HL-60/S4 (cell line): ENCODE measurements around the gene GABRB2.
"Not testable (repeated sequence)": the region's sequence is repeated elsewhere in the genome, so short reads cannot be mapped to it uniquely, and the experiment has no call there.

Source experiments
- in situ Hi-C: fragments of 300-500 bp; cut with MboI; formaldehyde crosslinking; loops from 2 replicates; pipeline ENCODE4 v1.14.3; 2022; ENCODE audit warnings: low sequenced_read_pairs

GABRB2 gene

DNA sequence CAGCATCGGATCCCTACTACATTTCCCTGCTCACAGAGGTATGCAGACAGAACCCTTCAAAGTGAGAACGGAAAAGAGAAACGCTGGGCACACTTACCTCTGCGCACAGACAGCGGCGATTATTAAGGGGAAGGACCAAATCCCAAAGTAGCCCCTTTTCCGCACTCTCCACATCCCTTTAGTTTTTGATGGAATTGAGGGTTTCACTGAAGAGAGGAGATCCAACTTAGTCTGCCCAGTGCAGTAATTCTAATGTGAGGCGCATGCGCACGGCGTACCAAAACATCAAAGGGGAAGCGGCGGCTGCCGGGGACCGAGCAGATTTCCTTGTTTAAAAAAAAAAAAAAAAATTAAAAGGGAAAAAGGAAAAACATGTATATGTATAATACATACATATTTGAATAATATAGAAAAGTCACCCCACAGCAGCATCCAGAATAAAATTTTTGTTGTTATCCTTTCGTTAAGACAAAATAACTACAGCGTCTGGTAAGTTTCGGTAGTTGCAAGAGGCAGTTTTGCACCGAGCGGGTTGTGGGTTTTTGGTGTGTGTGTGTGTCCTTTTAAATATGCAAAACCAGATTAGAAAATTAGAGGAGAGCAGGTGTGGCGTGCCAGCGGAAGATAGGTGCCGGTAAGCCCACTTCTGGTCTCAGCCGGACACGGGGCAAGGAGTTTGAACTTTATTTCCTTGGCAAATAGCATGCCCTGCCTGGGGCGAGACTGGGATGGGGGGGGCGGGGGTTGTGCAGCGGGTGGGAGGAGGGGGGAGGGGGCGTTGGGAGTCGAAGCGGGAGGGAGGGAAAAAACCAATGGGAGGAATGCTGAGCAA is at the start of gene GABRB2:
Gene GABRB2, minus strand, starts transcription at position 256 of the 832 bp plus-strand sequence. Its CDS starts 82 bp downstream, at position 174.
- in situ Hi-C loops, result no loop called here

- in situ Hi-C loops, result no loop called here
Observed at GRCh38 chr5:161585798-161586197, 39.3 kb upstream of the GABRB2 start.

DNA sequence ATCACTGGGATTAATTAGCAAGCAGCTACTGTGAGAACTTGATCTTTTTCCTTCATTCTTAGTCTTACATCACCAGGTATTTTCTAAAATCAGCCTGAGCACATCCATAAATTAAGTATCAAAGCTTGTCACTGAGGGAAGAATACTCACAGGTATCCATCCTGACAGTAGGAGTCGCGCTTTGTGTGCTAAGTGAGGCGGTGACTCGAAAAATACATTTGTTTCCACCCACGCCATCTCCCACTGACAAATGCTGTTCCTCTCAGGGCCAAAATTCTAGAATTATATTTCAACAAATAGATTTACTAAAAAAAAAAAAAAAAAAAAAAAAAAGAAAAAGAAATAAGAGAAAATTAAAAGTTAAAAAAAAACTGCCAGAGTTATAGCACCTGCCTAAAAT is 34.1 kb upstream of the GABRB2 start:
- in situ Hi-C loops, result no loop called here

GRCh38 chr5:161572914-161573313 is 26.4 kb upstream of the GABRB2 start:
- in situ Hi-C loops, result no loop called here

DNA sequence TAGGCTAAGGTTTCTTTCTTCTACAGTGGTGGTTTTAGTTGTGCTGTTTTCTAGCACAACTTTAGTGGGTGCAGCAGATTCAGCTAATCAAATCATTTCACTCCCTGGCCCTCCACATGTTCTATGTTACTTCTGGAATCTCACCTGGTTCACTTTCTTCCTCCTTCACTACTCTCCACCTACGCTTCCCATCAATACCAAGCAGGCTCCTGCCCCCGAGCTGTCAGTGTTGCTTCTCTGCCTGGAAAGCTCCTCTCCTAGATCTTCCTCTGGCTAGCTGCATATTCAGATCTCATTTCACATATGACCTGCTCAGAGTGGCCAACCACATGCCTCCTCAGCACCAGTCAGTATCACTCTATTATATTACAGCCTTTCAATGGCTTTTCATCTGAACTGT is 19.6 kb upstream of the GABRB2 start:
- in situ Hi-C loops, result no loop called here

DNA sequence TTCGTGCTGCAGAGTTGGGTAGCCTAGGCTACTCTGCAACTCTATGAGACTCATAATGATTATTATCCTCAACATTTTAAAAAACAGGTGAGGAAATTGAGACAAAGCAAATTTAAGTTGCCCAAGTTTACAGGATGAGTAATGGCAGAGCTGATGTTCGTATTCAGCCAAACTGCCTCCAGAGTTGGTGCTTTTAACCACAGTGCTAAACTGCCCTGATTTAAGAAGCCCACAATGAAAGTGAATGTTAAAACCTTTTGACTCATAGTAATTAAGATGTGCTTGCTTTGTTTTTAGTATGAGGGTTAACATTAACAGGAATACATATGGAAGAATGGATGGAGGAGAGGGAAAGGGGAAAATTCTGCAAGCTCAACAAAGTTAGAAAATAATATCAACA is 15.9 kb upstream of the GABRB2 start:
- in situ Hi-C loops, result no loop called here

GRCh38 chr5:161549106-161549505 is 2.6 kb upstream of the GABRB2 start:
- in situ Hi-C loops, result no loop called here

DNA sequence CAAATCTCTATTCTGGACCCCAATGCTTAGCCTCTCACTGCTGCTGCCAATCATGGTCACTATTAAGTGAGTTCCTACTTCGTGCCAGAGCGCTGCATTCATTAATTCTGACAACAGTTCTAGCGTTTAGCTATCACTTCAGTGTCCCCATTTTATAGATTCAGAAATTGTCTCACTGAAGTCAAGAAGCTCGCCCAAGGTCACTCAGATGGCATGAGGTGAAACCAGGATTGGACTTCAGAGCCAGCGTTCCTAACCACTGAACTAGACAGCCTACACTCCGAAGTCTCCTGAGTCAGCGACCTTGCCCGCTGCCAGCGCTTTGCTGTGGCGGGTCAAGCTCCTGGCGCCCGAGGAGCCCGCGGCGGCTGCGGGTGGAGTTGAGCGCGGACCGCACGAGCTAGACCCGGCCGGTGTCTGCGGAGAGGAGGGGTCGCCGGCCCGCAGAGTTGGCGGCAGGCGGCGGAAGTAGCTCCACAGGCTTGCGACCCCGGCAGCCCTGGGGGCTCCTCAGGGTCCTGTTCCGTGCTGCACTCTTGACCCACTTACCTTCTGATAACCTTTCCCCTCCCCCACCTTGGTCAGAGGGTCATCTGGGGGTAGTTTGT is 2.1 kb upstream of the GABRB2 start:
- in situ Hi-C loops, result no loop called here

DNA sequence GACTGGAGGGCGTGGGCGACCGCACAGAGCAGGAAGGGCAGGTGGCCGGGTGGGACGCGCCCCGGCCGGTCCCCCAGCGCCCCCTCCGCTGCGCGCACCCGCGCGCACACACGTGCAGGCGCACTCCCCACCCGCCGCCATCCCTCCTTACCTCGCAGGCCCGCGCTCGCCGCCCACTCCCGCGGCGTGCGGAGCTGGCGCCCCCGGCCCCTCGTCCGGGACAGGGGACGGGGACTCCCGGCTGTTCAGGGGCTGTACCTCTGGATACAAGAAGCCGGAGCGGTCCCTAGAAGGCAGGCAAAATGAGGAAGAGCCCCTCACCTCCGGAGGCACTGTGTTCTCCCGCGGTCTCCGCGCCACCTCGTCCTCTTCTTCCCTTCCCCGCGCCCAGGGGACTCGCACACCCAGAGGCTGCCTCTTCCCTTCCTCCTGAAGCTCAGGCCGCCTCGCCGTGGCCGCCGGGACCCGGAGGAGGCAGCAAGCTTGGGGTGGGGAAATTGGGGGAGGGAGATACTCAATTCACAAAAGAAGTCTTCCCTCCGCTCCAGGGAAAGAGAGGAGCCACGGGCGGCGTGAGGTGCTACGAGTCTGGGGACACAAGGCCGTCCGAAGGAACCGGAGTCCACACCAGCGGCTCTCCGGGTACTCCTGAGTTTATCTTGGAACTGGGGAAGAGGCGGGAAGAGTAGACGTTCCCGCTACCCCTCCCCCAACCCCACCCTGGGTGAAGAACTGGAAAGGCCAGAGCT is 1.4 kb upstream of the GABRB2 start:
- in situ Hi-C loops, result no loop called here

DNA sequence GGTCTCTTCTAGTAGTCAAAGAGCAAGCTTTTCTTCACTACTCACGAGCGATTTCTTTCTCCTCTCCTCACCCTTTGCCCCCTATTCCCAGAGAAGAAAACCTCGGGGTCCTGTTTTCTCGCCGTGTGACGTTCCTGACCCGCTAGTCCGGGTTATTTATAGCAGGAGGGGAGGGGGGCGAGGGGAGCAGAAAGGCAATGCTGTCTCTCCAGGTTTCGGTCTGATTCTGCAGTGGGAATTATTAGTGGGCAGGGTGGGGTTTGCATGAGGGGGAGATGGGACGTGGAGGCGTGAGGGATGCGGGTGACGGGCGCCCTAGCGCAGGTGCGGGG is 847 bp upstream of the GABRB2 start:
- in situ Hi-C loops, result no loop called here

GRCh38 chr5:161546095-161546469 is 443 bp downstream of the GABRB2 start:
- in situ Hi-C loops, result no loop called here

DNA sequence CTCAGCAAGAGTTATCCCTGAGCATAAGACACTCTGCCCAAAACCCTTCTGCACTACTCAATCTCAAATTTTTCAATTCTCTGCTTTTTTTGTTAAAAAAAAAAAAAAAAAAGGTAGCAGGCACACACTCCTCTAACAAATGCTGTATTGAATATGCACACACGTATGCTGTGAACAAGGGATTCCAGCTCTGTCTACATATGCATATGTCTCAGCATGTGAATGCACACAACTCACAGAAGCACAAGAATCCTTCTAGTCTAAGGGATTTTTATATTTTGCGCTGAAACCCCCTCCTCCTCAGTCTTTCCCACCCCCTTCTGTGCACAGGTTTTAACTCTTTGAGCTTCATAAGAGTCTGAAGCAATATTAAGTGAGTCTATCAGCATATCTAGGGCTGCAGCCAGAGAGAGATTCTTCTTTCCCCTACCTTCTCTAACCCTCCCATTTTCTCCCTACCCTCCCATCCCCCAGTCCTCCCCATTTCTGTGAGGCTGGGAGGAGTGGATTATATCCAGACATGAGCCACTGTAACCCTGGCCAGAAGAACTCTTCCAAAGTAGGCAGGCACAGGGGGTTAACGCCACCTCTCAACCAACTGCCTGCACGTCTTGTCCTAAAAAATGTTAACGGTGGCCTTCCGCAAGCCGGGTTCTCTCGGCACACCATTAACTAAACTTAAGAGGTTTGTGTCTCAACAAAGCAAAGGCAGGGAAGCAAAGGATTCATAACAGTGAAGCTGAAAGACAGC is 1.0 kb downstream of the GABRB2 start:
- in situ Hi-C loops, result no loop called here

DNA sequence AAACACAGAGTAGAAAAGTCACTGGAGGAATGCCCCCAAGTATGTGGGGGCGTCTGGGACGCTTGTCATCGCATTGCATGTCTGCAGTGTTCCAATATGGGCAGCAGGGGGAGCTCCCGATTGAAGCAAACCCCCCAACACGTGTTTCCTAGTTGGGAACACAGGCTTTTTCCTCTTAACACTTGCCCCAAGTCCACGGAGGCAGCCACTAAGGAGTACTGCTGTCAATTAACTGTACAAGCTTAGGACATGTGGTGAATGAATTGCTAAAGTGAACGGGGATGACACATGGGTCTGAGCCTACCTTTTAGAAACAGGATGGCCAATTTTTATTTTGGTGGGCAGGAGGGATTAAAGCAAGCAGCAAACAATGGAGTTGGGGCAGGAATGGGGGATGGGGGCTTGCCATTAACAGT is 2.2 kb downstream of the GABRB2 start:
- in situ Hi-C loops, result no loop called here

DNA sequence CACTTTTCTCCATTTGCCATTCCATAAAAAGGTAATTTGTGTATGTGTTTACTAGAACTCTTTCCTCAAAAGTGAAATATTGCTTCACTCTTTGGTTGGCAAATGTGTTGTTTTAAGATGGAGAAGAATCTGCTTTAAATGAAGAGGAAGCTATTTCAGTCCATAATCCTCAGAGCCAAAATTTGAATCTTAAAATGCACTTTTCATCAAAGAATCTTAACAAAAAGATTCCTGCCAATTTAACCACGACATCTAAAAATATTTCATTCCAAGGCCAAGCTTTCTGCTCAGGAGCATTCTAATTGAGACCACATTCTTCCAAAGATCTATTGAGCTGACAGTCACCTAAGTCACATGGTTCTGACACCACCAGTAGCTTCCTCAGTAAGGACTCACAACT is 7.5 kb downstream of the GABRB2 start:
- in situ Hi-C loops, result no loop called here

GRCh38 chr5:161535762-161536161 is 10.8 kb downstream of the GABRB2 start:
- in situ Hi-C loops, result no loop called here

GRCh38 chr5:161530700-161531099 is 15.8 kb downstream of the GABRB2 start:
- in situ Hi-C loops, result no loop called here

DNA sequence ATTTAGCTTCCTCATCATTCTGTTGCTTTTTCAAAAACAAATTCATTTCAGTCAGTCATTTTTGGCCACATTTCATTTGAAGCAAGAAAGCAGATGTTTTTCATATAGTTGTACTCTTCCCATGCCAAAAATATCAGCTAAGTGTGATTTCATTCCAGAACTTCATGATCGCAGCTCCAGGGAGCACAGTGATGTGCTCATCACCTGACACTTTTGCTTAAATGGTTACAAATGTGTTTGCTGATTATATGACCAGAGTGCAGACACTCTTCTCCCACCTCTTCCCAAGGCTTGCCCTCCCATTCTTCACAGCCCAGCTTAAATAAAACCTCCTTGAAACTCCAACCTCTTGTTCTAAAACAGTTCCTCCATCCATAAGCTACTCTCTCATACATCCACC is 32.6 kb downstream of the GABRB2 start:
- in situ Hi-C loops, result no loop called here

- in situ Hi-C loops, result no loop called here
Observed at GRCh38 chr5:161507591-161507990, 38.9 kb downstream of the GABRB2 start.

- in situ Hi-C loops, result not testable (repeated sequence)
Observed at GRCh38 chr5:161505160-161505559, 41.4 kb downstream of the GABRB2 start.

DNA sequence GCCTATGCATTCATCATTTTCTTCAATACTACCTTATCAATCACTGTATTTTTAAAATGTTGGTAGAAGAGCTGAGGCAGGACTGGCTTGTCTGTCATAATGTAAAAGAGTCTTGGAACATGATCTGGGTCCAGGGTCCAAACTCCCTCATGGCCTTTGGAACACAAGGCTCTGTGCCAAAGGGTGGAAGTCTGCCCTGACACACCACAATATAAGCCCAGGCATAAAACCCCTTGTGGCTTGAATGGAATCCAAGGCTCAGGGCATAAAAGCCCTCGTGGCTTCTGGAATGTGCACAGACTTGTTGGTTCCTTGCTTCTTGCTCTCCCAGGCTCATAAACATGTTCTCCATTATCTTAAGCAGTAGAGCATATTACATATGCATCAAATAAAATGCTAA is 48.0 kb downstream of the GABRB2 start:
- in situ Hi-C loops, result no loop called here

DNA sequence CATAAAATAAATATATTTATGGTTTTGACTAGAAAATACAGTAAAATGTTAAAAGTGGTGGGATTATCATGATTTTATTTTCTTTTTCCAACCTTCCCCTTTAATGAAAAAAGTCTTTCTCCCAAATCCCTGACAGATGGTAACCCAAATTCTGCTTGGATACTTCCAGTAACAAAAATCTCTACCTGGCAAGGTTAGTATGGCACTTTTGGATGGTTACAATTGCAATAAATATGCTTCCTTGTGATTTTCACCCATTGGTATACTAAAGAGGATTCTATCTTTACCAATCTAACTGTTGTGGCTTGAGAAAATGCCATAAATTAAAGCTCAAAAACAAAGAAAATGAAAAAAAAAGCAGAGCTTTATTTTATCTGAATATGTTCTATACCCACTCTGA is 62.8 kb downstream of the GABRB2 start:
- in situ Hi-C loops, result no loop called here
